ENCODE results near the gene PRKCD. TPM values are rescaled to one million over a fixed set of nuclear protein-coding genes. Genes with fewer than 3 reads are reported as not detected.

PRKCD gene
- total and polyA plus RNA-seq, 9 of the 15 experiments (the other 6 are each of a cell fraction or from before 2014, with no cell fraction given) = 2.5 to 19.5 (median 6.1) TPM

DNA sequence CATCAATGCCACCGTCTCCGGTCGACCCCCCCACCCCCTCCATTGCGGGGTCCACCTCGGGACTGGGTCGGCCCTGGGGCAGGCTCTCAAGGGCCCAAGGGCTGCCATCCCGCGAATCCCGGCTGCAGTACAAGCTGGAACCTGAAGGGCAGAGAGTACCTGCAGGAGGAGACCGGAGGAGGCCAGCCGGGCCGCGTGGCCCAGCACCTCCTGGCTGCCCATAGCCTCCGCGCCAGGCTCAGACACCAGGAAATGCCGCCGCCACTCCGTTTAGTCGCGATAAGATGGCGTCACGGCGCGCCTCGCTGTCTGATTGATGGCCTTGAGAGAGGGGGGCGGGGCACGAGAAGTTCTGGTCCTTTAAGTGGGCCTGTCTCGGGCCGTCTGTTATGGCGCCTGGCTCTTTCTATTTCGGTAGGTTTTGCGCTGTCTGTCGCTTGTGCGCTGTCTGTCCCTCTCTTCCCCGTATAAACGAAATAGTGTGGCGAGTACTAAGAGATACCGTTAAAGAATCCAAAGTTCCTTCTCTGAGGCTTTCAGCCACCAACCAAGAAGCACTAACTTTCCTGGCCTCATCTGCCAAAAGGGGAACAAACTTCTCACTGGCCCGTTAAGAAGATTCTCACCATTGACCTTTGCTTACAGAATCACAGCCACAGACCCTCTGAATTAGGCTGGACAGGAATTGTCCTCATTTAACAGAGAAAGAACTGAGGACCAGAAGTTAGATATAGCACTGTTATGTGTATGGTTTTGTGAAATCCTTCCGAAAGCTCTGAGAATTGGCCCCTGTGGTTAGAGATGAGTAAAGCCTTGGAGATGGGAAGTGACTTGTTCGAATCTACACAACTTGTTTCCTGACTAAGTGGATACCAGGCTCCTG, 30.6 kb upstream of the PRKCD start, which contains the start of gene RFT1 (continued):
- no peak; the same call in 1 of the 2 replicates for TF ChIP-seq ZNF175 (CRISPR knock-in tag; IDR thresholded peaks at IDR 0.05; ENCODE audit: low read depth)
- TF ChIP-seq MAZ (CRISPR knock-in tag; conservative IDR thresholded peaks at IDR 0.05 in 1 of 2, IDR thresholded peaks at IDR 0.05 in 1 of 2) = no peak
- TF ChIP-seq ELF4 (CRISPR knock-in tag; IDR thresholded peaks at IDR 0.05) = no peak
- TF ChIP-seq CBX1 (IDR thresholded peaks at IDR 0.05; ENCODE audit: low read depth) = no peak
- TF ChIP-seq COPS2 (conservative IDR thresholded peaks at IDR 0.05) = no peak
- no peak for TF ChIP-seq ZNF324 (CRISPR knock-in tag; IDR thresholded peaks at IDR 0.05)
- TF ChIP-seq SAFB (IDR thresholded peaks at IDR 0.05; ENCODE audit: borderline replicate concordance, low read depth, low read length) = no peak
- TF ChIP-seq, protein P1, sequence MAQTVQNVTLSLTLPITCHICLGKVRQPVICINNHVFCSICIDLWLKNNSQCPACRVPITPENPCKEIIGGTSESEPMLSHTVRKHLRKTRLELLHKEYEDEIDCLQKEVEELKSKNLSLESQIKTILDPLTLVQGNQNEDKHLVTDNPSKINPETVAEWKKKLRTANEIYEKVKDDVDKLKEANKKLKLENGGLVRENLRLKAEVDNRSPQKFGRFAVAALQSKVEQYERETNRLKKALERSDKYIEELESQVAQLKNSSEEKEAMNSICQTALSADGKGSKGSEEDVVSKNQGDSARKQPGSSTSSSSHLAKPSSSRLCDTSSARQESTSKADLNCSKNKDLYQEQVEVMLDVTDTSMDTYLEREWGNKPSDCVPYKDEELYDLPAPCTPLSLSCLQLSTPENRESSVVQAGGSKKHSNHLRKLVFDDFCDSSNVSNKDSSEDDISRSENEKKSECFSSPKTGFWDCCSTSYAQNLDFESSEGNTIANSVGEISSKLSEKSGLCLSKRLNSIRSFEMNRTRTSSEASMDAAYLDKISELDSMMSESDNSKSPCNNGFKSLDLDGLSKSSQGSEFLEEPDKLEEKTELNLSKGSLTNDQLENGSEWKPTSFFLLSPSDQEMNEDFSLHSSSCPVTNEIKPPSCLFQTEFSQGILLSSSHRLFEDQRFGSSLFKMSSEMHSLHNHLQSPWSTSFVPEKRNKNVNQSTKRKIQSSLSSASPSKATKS (CRISPR knock-in tag; IDR thresholded peaks at IDR 0.05) = no peak
- TF ChIP-seq FOXM1 (IDR thresholded peaks at IDR 0.05; ENCODE audit: low read depth) = no peak
- TF ChIP-seq FOXM1 (CRISPR knock-in tag; IDR thresholded peaks at IDR 0.05; ENCODE audit: low read depth) = no peak
- TF ChIP-seq SNIP1 (IDR thresholded peaks at IDR 0.05; ENCODE audit: low read depth) = no peak
- TF ChIP-seq SETDB1 (IDR thresholded peaks at IDR 0.05; ENCODE audit: low read length) = no peak
- no peak for TF ChIP-seq TEAD2 (tag; IDR thresholded peaks at IDR 0.05)
- TF ChIP-seq, protein P2, sequence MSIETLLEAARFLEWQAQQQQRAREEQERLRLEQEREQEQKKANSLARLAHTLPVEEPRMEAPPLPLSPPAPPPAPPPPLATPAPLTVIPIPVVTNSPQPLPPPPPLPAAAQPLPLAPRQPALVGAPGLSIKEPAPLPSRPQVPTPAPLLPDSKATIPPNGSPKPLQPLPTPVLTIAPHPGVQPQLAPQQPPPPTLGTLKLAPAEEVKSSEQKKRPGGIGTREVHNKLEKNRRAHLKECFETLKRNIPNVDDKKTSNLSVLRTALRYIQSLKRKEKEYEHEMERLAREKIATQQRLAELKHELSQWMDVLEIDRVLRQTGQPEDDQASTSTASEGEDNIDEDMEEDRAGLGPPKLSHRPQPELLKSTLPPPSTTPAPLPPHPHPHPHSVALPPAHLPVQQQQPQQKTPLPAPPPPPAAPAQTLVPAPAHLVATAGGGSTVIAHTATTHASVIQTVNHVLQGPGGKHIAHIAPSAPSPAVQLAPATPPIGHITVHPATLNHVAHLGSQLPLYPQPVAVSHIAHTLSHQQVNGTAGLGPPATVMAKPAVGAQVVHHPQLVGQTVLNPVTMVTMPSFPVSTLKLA (conservative IDR thresholded peaks at IDR 0.05) = peak; percentile 82 to 91
- TF ChIP-seq BCOR (IDR thresholded peaks at IDR 0.05) = no peak
- no peak for TF ChIP-seq HLTF (IDR thresholded peaks at IDR 0.05)
- no peak for TF ChIP-seq ZNF561 (CRISPR knock-in tag; conservative IDR thresholded peaks at IDR 0.05)
- TF ChIP-seq ZNF695 (CRISPR knock-in tag; IDR thresholded peaks at IDR 0.05) = no peak
- no peak for TF ChIP-seq SP2 (IDR thresholded peaks at IDR 0.05; ENCODE audit: extremely low read depth, low read depth, low read length, poor library complexity, severe bottlenecking)
- no peak for TF ChIP-seq ZNF165 (CRISPR knock-in tag; IDR thresholded peaks at IDR 0.05; ENCODE audit: borderline replicate concordance)
- TF ChIP-seq ZNF212 (CRISPR knock-in tag; IDR thresholded peaks at IDR 0.05) = no peak
- TF ChIP-seq, protein P3, sequence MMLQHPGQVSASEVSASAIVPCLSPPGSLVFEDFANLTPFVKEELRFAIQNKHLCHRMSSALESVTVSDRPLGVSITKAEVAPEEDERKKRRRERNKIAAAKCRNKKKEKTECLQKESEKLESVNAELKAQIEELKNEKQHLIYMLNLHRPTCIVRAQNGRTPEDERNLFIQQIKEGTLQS (IDR thresholded peaks at IDR 0.05) = no peak
- TF ChIP-seq, protein P3 (CRISPR knock-in tag; conservative IDR thresholded peaks at IDR 0.05) = no peak
- TF ChIP-seq ZNF408 (CRISPR knock-in tag; IDR thresholded peaks at IDR 0.05; ENCODE audit: low read depth) = no peak
- TF ChIP-seq PPARD (CRISPR knock-in tag; IDR thresholded peaks at IDR 0.05) = no peak
